HEK293 (cell line): ENCODE measurements around the gene AEBP2.

Experiments used
- SALL2 ChIP-seq: fragments of 450-650 bp; formaldehyde crosslinking; IDR thresholded peaks from 2 replicates; pipeline ENCODE4 v1.5.0; 2017; ENCODE audit warnings: missing biosample characterization, mild to moderate bottlenecking, missing genetic modification characterization, borderline replicate concordance
- ZNF266 ChIP-seq: fragments of 450-650 bp; formaldehyde crosslinking; IDR thresholded peaks from 2 replicates; pipeline ENCODE4 v1.5.1; 2016; ENCODE audit warnings: missing biosample characterization, missing genetic modification characterization, low read depth
- ZNF621 ChIP-seq: fragments of 450-650 bp; formaldehyde crosslinking; IDR thresholded peaks from 2 replicates; pipeline ENCODE4 v1.5.1; 2017; ENCODE audit warnings: missing biosample characterization, missing genetic modification characterization
- ZSCAN18 ChIP-seq: fragments of 450-650 bp; formaldehyde crosslinking; IDR thresholded peaks from 2 replicates; pipeline ENCODE4 v1.5.1; 2016; ENCODE audit warnings: missing biosample characterization, missing genetic modification characterization
- TF ChIP-seq, protein P1 (sequence below): fragments of 450-650 bp; formaldehyde crosslinking; IDR thresholded peaks from 2 replicates; pipeline ENCODE4 v1.5.1; 2016; ENCODE audit warnings: missing biosample characterization, missing genetic modification characterization

DNA sequence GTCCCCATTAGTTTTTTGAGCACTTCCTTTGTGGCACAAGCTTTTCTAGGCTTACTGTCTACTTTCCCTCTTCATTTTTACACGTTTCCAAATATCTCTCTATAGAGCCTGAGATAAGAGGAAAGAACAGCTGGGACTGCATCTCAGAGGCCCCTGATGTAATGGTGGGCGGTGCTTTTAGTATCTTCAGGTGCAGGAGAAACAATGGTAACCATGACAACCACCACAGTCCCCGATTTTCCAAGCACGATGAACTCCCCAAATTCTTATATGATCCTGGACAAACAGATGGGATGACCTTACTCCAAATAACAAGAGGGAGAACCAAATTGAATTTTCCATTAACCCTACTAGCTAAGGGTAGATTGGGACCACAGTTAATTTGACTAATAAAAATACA, 103.3 kb downstream of the AEBP2 start:
- TF ChIP-seq SALL2: no peak
- no peak for TF ChIP-seq ZNF266 (tag by site-specific recombination)
- TF ChIP-seq, protein P1, sequence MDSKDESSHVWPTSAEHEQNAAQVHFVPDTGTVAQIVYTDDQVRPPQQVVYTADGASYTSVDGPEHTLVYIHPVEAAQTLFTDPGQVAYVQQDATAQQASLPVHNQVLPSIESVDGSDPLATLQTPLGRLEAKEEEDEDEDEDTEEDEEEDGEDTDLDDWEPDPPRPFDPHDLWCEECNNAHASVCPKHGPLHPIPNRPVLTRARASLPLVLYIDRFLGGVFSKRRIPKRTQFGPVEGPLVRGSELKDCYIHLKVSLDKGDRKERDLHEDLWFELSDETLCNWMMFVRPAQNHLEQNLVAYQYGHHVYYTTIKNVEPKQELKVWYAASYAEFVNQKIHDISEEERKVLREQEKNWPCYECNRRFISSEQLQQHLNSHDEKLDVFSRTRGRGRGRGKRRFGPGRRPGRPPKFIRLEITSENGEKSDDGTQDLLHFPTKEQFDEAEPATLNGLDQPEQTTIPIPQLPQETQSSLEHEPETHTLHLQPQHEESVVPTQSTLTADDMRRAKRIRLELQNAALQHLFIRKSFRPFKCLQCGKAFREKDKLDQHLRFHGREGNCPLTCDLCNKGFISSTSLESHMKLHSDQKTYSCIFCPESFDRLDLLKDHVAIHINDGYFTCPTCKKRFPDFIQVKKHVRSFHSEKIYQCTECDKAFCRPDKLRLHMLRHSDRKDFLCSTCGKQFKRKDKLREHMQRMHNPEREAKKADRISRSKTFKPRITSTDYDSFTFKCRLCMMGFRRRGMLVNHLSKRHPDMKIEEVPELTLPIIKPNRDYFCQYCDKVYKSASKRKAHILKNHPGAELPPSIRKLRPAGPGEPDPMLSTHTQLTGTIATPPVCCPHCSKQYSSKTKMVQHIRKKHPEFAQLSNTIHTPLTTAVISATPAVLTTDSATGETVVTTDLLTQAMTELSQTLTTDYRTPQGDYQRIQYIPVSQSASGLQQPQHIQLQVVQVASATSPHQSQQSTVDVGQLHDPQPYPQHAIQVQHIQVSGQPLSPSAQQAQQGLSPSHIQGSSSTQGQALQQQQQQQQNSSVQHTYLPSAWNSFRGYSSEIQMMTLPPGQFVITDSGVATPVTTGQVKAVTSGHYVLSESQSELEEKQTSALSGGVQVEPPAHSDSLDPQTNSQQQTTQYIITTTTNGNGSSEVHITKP (tag by site-specific recombination): no peak
- no peak for TF ChIP-seq ZSCAN18
- no peak for TF ChIP-seq ZNF621
